OCI-LY7 (cell line): Measurements from ENCODE around the gene LYPLA2. TPM values are rescaled to one million over a fixed set of nuclear protein-coding genes. Genes with fewer than 3 reads are reported as not detected.

Experiments used
- BruUV-seq: library from RNA; stranded (reverse); fragments of 400-500 nt; replicated peaks from 2 replicates; lab custom pipeline; 2021; lab: Mats Ljungman, UMichigan
- CTCF ChIA-PET: fragments of 300-600 bp; sonication (Branson Sonifier 250); formaldehyde crosslinking; loops from one replicate; lab custom pipeline; 2022; ENCODE audit warnings: antibody characterized with exemption; ENCODE audit not compliant: unreplicated experiment; lab: Charles Lee
- POLR2A ChIA-PET: fragments of 300-600 bp; sonication (Branson Sonifier 250); formaldehyde crosslinking; loops from one replicate; lab custom pipeline; 2022; ENCODE audit warnings: antibody characterized with exemption; lab: Charles Lee
- DNase-seq: peaks from one replicate; pipeline ENCODE4 v3.0.0-alpha.2; 2015; ENCODE audit warnings: low spot score
- H2AFZ ChIP-seq: fragments of 200-600 bp; sonication (generic), shearing (Covaris generic); 2 replicates; pipeline ENCODE4 v1.6.1; 2014; ENCODE audit warnings: mild to moderate bottlenecking, antibody characterized with exemption, low read length, moderate library complexity
- H3K27ac ChIP-seq: fragments of 200-600 bp; sonication (generic); 2 replicates; pipeline ENCODE4 v1.5.1; 2014; ENCODE audit warnings: mixed run types, low read depth, mild to moderate bottlenecking, moderate library complexity, low read length, inconsistent platforms; ENCODE audit not compliant: poor library complexity, severe bottlenecking
- H3K36me3 ChIP-seq: fragments of 200-600 bp; sonication (generic); 2 replicates; pipeline ENCODE4 v1.6.1; 2014; ENCODE audit warnings: mild to moderate bottlenecking, antibody characterized with exemption, low read length, moderate library complexity, mixed read lengths; ENCODE audit not compliant: insufficient read depth
- H3K4me1 ChIP-seq: fragments of 200-600 bp; sonication (generic); 2 replicates; pipeline ENCODE4 v1.5.1; 2014; ENCODE audit warnings: mild to moderate bottlenecking, low read length; ENCODE audit not compliant: insufficient read depth, poor library complexity, severe bottlenecking
- H3K4me2 ChIP-seq: fragments of 200-600 bp; sonication (generic); 2 replicates; pipeline ENCODE4 v1.6.1; 2014; ENCODE audit warnings: mild to moderate bottlenecking, low read length
- H3K4me3 ChIP-seq: fragments of 200-600 bp; sonication (generic); 2 replicates; pipeline ENCODE4 v1.5.1; 2014; ENCODE audit warnings: mild to moderate bottlenecking, low read depth, low read length; ENCODE audit not compliant: poor library complexity, severe bottlenecking
- H3K79me2 ChIP-seq: fragments of 200-600 bp; sonication (generic); 2 replicates; pipeline ENCODE4 v1.6.1; 2016; ENCODE audit warnings: low read depth, mild to moderate bottlenecking, low read length, moderate library complexity, mixed read lengths; ENCODE audit not compliant: insufficient read depth
- H3K9me2 ChIP-seq: fragments of 200-600 bp; sonication (generic); 2 replicates; pipeline ENCODE4 v1.6.1; 2016; ENCODE audit warnings: mild to moderate bottlenecking, low read length, mixed read lengths; ENCODE audit not compliant: insufficient read depth
- H3K9me3 ChIP-seq: fragments of 200-600 bp; sonication (generic); 2 replicates; pipeline ENCODE4 v1.6.1; 2014; ENCODE audit warnings: mild to moderate bottlenecking, mixed run types, low read length, mixed read lengths
- H4K20me1 ChIP-seq: fragments of 200-600 bp; sonication (generic); 2 replicates; pipeline ENCODE4 v1.6.1; 2014; ENCODE audit warnings: mild to moderate bottlenecking, antibody characterized with exemption, low read length, moderate library complexity, mixed read lengths; ENCODE audit not compliant: insufficient read depth
- EZH2phosphoT487 ChIP-seq: fragments of 200-600 bp; sonication (generic); IDR thresholded peaks from 2 replicates; pipeline ENCODE4 v1.6.1; 2018; ENCODE audit warnings: low read depth, borderline replicate concordance, mild to moderate bottlenecking, mixed run types, antibody characterized with exemption, low read length, moderate library complexity, mixed read lengths
- intact Hi-C: fragments of 100-400 bp; cut with micrococcal nuclease; formaldehyde crosslinking; loops from one replicate; pipeline ENCODE4 v1.10.0; 2022; ENCODE audit not compliant: unreplicated experiment
- total RNA-seq, 2 experiments: library from RNA; depleted of rRNA in 1 of 2; stranded (reverse); fragments of >200 nt in 1 of 2; shearing (Covaris generic) in 1 of 2; gene quantifications; 2 replicates each; pipeline ENCODE4 v1.2.3, GENCODE V29; 2014 to 2022
- TF ChIP-seq, protein P1 (sequence below): fragments of 200-600 bp; sonication (generic); conservative IDR thresholded peaks from 2 replicates; pipeline ENCODE4 v1.5.1; 2014; ENCODE audit warnings: mild to moderate bottlenecking, antibody characterized with exemption, low read length, moderate library complexity, mixed read lengths

LYPLA2 gene
- total RNA-seq, 2 experiments from 2014 or later = 68.3 to 91.2 TPM

DNA sequence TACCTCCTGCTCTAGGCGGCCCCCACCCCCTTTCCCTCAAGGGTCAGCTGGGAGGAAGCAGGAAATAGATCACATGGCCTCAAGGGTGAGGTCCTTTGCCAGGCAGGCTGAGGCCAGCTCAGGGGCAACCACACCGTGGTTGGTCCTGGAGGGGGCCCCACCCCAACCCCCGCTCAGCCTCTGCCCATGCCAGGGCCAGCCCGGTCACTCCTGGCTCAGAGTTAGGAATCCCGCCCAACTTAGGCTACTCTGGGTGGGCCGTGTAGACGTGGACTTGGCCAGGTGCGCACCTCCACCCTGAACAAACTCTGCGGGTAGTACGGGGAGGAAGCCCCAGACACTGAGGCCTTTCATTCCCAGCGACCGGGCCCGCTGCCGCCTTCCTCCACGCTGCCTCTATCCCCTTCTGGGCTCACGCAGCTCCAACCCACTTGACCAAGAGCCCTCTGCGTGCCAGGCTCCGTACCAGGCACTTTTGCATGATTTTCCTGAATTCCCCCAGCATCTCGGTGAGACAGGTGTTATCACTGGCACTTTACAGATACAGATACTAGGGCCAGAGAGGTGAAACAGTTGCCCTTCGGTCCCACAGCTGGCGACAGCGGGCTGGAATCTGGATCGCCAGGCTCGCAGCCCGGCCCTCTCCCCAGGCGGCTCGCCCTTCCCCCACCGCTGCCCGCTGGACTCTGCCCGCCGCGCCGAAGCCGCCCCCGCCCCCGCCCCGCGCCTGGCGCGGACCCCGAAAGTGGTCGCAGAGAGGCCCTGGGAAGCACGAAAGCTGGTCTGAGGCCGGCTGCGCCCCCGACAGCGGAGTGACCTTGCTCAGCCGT is 8.8 kb downstream of the LYPLA2 start:
- no peaks in the 10 kb centered on the region for H3K9me2 ChIP-seq
- no peak for DNase-seq
- no peak overlapping the region for H3K27ac ChIP-seq
- peaks cover 36% of the 10 kb centered on the region for H3K36me3 ChIP-seq
- H3K79me2 ChIP-seq = no peaks in the 10 kb centered on the region
- peak overlapping the region; percentile 76 for H3K4me3 ChIP-seq
- peak overlapping the region; percentile 74 for H3K4me2 ChIP-seq
- peaks cover 22% of the 10 kb centered on the region for H3K4me1 ChIP-seq
- no peak overlapping the region for H2AFZ ChIP-seq
- BruUV-seq = no TSS peak
- intact Hi-C loops = no loop called here
- H3K9me3 ChIP-seq = no peaks in the 10 kb centered on the region
- no peaks in the 10 kb centered on the region for H4K20me1 ChIP-seq
- ChIA-PET POLR2A (interaction anchor here (0.6 to 1.5 kb wide), 5 partner anchors 24 to 227 kb away, joined by 3 read pairs; no protein-coding TSS in a partner anchor), CTCF (no interaction called here)
- TF ChIP-seq, protein P1, sequence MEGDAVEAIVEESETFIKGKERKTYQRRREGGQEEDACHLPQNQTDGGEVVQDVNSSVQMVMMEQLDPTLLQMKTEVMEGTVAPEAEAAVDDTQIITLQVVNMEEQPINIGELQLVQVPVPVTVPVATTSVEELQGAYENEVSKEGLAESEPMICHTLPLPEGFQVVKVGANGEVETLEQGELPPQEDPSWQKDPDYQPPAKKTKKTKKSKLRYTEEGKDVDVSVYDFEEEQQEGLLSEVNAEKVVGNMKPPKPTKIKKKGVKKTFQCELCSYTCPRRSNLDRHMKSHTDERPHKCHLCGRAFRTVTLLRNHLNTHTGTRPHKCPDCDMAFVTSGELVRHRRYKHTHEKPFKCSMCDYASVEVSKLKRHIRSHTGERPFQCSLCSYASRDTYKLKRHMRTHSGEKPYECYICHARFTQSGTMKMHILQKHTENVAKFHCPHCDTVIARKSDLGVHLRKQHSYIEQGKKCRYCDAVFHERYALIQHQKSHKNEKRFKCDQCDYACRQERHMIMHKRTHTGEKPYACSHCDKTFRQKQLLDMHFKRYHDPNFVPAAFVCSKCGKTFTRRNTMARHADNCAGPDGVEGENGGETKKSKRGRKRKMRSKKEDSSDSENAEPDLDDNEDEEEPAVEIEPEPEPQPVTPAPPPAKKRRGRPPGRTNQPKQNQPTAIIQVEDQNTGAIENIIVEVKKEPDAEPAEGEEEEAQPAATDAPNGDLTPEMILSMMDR = no peak
- TF ChIP-seq EZH2phosphoT487 = no peak

DNA sequence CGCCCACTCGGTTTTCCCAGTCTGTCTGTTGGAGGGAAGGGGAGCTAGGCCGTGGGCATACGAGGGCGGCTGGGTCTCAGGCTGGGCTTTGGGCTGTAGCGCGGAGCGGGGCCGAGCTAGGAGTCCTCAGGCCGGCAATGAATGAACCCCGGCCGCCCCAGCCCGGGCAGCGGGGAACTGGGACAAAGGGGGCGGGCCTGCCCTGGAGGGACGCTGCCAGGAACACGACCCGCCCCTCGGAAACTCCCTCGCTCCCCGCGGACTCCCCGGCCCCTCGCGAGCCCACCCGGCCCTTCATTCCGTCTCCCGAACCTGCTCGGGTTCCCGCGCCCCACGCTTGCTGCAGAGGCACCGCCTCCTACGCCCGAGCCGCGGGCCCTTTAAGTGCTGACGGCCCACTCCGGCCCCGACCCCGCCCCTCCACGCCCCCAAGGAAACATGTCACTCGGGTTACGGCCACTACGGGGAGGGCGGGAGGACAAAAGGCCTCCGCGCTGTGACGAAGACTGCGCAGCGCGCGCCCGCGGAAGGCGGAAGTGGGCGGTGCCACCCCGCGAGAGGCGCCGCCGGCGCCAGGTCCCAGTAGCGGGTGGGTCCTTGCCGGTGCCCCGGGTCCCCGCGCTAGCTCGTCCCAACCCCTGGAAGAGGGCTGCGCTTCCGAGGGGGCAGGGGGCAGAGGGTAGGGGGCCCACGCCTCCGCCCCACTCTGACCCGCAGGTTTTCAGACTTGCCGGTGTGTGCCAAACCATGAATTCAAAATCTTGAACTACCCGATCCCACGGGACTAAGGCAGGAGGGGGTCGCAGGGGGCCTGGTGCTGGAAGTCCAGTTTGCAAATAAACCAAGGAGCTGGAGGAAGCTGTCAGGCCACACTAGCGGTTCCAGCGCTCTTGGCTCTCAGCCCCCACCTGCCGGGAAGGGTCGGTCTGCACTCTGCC is 9.7 kb downstream of the LYPLA2 start, which contains the start of gene GALE:
Gene GALE, minus strand, starts transcription at position 355 of the 938 bp plus-strand sequence. CDS start 1,747 bp downstream, outside the sequence.
- Histone ChIP-seq H4K20me1 (no peaks in the 10 kb centered on the region), H3K9me2 (no peaks in the 10 kb centered on the region), H3K4me3 (peak within 1 kb of the TSS; percentile 76), H3K36me3 (peaks cover 31% of the 10 kb centered on the region), H3K79me2 (no peaks in the 10 kb centered on the region), H3K27ac (peak within 1 kb of the TSS; percentile 32), H2AFZ (peak within 1 kb of the TSS; percentile 53), H3K4me1 (peaks cover 24% of the 10 kb centered on the region), H3K9me3 (no peaks in the 10 kb centered on the region), H3K4me2 (peak within 1 kb of the TSS; percentile 89)
- ChIA-PET POLR2A (interaction anchor here (0.5 to 1.6 kb wide), 11 partner anchors 11 to 305 kb away, joined by 3 to 6 read pairs (median 3); no protein-coding TSS in a partner anchor), CTCF (interaction anchor here (0.6 kb wide), 1 partner anchor 38 kb away, joined by 3 read pairs; no protein-coding TSS in a partner anchor)
- TF ChIP-seq, protein P1 = no peak
- TF ChIP-seq EZH2phosphoT487 = no peak
- intact Hi-C loops = no loop called here
- peak; percentile 96 for DNase-seq
- BruUV-seq = no TSS peak
